Measurements from ENCODE around the gene GLMN. TPM values are rescaled to one million over a fixed set of nuclear protein-coding genes. Genes with fewer than 3 reads are reported as not detected.

The GLMN gene
- total RNA-seq: 1 to 10 TPM; 5.4 to 6.3 TPM

GRCh38 chr1:92298573-92299476 is at the start of gene GLMN, which contains the start of gene RPAP2:
GLMN (minus strand) TSS chr1:92298987; CDS start chr1:92297999, 988 bp downstream.
RPAP2 (plus strand) TSS chr1:92299059; CDS start chr1:92299074, 15 bp downstream.
- no peaks in the 10 kb centered on the region for H3K27me3 ChIP-seq

GRCh38 chr1:92346866-92347640 is 48.3 kb upstream of the GLMN start:
- Histone ChIP-seq H3K9me3 (no peaks in the 10 kb centered on the region), H3K27ac (no peak overlapping the region), H3K4me3 (no peak overlapping the region), H3K36me3 (no peaks in the 10 kb centered on the region), H3K4me1 (no peaks in the 10 kb centered on the region), H3K27me3 (no peaks in the 10 kb centered on the region), H3K9ac (ENCODE audit: low read depth in 2 of 2, low read length in 2 of 2) (no peak overlapping the region)
- DNase-seq: no peak
- intact Hi-C loops (cut with DNase I): no loop called here
- TF ChIP-seq, protein P1, sequence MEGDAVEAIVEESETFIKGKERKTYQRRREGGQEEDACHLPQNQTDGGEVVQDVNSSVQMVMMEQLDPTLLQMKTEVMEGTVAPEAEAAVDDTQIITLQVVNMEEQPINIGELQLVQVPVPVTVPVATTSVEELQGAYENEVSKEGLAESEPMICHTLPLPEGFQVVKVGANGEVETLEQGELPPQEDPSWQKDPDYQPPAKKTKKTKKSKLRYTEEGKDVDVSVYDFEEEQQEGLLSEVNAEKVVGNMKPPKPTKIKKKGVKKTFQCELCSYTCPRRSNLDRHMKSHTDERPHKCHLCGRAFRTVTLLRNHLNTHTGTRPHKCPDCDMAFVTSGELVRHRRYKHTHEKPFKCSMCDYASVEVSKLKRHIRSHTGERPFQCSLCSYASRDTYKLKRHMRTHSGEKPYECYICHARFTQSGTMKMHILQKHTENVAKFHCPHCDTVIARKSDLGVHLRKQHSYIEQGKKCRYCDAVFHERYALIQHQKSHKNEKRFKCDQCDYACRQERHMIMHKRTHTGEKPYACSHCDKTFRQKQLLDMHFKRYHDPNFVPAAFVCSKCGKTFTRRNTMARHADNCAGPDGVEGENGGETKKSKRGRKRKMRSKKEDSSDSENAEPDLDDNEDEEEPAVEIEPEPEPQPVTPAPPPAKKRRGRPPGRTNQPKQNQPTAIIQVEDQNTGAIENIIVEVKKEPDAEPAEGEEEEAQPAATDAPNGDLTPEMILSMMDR (IDR thresholded peaks at IDR 0.05): no peak

More at GRCh38 chr1:92298573-92299476, at the start of gene GLMN, which contains the start of gene RPAP2:
- peak; percentile 82 for DNase-seq
- Histone ChIP-seq H3K9me3 (no peaks in the 10 kb centered on the region), H3K27ac (peak within 1 kb of the TSS; percentile 90), H3K4me1 (no peaks in the 10 kb centered on the region), H3K36me3 (no peaks in the 10 kb centered on the region), H3K4me3 (peak within 1 kb of the TSS; percentile 78), H3K9ac (ENCODE audit: low read depth in 2 of 2, low read length in 2 of 2) (peak within 1 kb of the TSS; percentile 92 to 96)
- intact Hi-C loops (cut with DNase I): no loop called here
- TF ChIP-seq, protein P1 (IDR thresholded peaks at IDR 0.05): no peak

GRCh38 chr1:92343061-92343460 is 44.3 kb upstream of the GLMN start:
- Histone ChIP-seq H3K36me3 (no peaks in the 10 kb centered on the region), H3K4me1 (no peaks in the 10 kb centered on the region), H3K4me3 (no peak overlapping the region), H3K27ac (no peak overlapping the region), H3K9me3 (no peaks in the 10 kb centered on the region), H3K27me3 (no peaks in the 10 kb centered on the region), H3K9ac (ENCODE audit: low read depth in 2 of 2, low read length in 2 of 2) (no peak overlapping the region)
- no peak for DNase-seq
- TF ChIP-seq, protein P1 (IDR thresholded peaks at IDR 0.05): no peak
- intact Hi-C loops (cut with DNase I): no loop called here

- no peak overlapping the region for H3K27ac ChIP-seq
- no peaks in the 10 kb centered on the region for H3K9me3 ChIP-seq
- no peak overlapping the region for H3K9ac ChIP-seq (ENCODE audit: low read depth in 2 of 2, low read length in 2 of 2)
- H3K36me3 ChIP-seq: no peaks in the 10 kb centered on the region
- no peaks in the 10 kb centered on the region for H3K27me3 ChIP-seq
- no peak overlapping the region for H3K4me3 ChIP-seq
- TF ChIP-seq, protein P1 (IDR thresholded peaks at IDR 0.05): no peak
- no peak for DNase-seq
- H3K4me1 ChIP-seq: no peaks in the 10 kb centered on the region
- intact Hi-C loops (cut with DNase I): no loop called here
Measured at GRCh38 chr1:92342401-92342800, 43.6 kb upstream of the GLMN start.

- no peaks in the 10 kb centered on the region for H3K4me1 ChIP-seq
- H3K27me3 ChIP-seq: no peaks in the 10 kb centered on the region
- no peak overlapping the region for H3K27ac ChIP-seq
- no peak overlapping the region for H3K9ac ChIP-seq (ENCODE audit: low read depth in 2 of 2, low read length in 2 of 2)
- DNase-seq: no peak
- H3K4me3 ChIP-seq: no peak overlapping the region
- intact Hi-C loops (cut with DNase I): no loop called here
- no peaks in the 10 kb centered on the region for H3K9me3 ChIP-seq
- H3K36me3 ChIP-seq: no peaks in the 10 kb centered on the region
- TF ChIP-seq, protein P1 (IDR thresholded peaks at IDR 0.05): no peak
Measured at GRCh38 chr1:92340154-92340553, 41.4 kb upstream of the GLMN start.

All from colonic mucosa (tissue), 4 donors.